ES-I3 (cell line): ENCODE data around the gene MADCAM1.

Experiments used
- H3K36me3 ChIP-seq: 2 replicates; pipeline ENCODE4 v1.6.1; 2013; ENCODE audit warnings: mild to moderate bottlenecking, low read length, control low read depth, moderate library complexity; ENCODE audit not compliant: insufficient read depth
- H3K4me1 ChIP-seq: 2 replicates; pipeline ENCODE4 v1.6.1; 2013; ENCODE audit warnings: mild to moderate bottlenecking, control low read depth, low read length; ENCODE audit not compliant: insufficient read depth
- H3K9ac ChIP-seq: 2 replicates; pipeline ENCODE4 v1.6.1; 2013; ENCODE audit warnings: low read depth, mild to moderate bottlenecking, low read length, moderate library complexity
- H3K9me3 ChIP-seq: 2 replicates; pipeline ENCODE4 v1.6.1; 2013; ENCODE audit warnings: mild to moderate bottlenecking, low read length, moderate library complexity; ENCODE audit not compliant: control insufficient read depth, insufficient read depth

MADCAM1 gene

GRCh38 chr19:547836-548720 lies 51.8 kb downstream of the MADCAM1 start:
- H3K36me3 ChIP-seq: no peaks in the 10 kb centered on the region

GRCh38 chr19:548886-549830 lies 52.9 kb downstream of the MADCAM1 start:
- Histone ChIP-seq H3K9ac (no peak overlapping the region), H3K4me1 (no peaks in the 10 kb centered on the region), H3K36me3 (no peaks in the 10 kb centered on the region), H3K9me3 (no peaks in the 10 kb centered on the region)

More at GRCh38 chr19:547836-548720, 51.8 kb downstream of the MADCAM1 start:
- no peak overlapping the region for H3K9ac ChIP-seq
- H3K4me1 ChIP-seq: no peaks in the 10 kb centered on the region
- no peaks in the 10 kb centered on the region for H3K9me3 ChIP-seq

- no peaks in the 10 kb centered on the region for H3K9me3 ChIP-seq
- no peak overlapping the region for H3K9ac ChIP-seq
- no peaks in the 10 kb centered on the region for H3K4me1 ChIP-seq
- no peaks in the 10 kb centered on the region for H3K36me3 ChIP-seq
These were observed 58.5 kb downstream of the MADCAM1 start for GRCh38 chr19:554817-555216.
